HG03095 (cell line): ENCODE results near the gene ZNF337.
"Not testable (repeated sequence)": the region's sequence is repeated elsewhere in the genome, so short reads cannot be mapped to it uniquely, and the experiment has no call there.

ENCODE experiments used
- ATAC-seq: cut with Tn5 transposase; IDR thresholded peaks from one replicate; pipeline ENCODE4 v1.9.1; 2021; ENCODE audit warnings: moderate library complexity; ENCODE audit not compliant: unreplicated experiment

The ZNF337 gene

DNA sequence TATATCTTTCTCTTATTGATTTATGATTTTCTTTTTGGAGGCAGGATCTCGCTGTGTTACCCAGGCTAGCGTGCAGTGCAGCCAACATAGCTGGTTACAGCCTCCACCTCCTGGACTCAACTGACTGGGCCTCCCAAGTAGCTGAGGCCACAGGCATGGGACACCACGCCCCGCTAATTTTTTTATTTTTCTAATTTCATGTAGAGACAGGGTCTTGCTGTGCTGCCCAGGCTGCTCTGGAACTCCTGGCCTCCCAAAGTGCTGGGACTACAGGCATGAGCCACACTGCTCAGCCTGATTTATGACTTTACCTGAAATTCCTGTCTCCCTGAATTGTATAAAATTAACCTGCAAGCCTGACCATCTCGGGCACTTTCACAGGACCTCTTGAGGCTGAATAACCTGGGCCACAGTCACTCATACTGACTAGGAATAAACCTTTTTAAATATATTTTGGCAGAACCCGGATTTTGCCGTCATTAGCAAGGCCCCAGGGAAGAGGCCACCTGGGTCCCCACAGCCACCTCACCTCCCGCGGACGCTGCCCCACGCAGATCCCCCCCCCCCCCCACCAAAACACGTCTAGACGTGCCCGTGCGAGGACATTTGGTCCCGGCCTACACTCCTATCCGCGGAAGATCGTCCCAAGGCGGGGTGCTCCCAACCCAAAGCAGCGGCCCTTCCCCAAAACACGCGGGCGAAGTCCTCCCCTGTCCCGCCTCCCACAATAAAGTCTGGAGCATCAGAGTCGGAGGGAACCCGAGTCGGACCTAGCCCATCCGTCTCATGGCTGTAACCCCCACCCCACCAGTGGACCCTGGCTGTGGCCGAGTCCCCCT is 902 bp downstream of the ZNF337 start:
- no peak for ATAC-seq

DNA sequence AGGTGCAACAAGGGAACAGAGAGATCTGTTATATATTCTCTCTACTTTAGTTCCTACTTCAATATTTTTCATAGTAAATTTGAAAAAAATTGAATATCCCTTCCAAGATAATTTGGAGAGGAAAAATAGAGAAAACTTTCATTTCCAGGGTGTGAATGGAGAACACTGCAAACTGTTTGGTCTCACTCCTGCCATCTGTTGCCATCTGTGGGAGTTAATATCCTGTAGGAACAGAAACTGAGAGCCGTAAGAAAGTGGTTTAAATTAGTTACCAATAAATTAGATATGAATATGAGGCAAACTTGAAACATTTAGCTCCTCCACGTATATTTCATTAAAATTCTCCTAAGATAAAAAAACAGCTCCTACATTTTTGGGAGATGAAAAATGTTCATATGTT is 4.2 kb downstream of the ZNF337 start:
- no peak for ATAC-seq

GRCh38 chr20:25690427-25690826 is 6.2 kb downstream of the ZNF337 start:
- ATAC-seq = no peak

DNA sequence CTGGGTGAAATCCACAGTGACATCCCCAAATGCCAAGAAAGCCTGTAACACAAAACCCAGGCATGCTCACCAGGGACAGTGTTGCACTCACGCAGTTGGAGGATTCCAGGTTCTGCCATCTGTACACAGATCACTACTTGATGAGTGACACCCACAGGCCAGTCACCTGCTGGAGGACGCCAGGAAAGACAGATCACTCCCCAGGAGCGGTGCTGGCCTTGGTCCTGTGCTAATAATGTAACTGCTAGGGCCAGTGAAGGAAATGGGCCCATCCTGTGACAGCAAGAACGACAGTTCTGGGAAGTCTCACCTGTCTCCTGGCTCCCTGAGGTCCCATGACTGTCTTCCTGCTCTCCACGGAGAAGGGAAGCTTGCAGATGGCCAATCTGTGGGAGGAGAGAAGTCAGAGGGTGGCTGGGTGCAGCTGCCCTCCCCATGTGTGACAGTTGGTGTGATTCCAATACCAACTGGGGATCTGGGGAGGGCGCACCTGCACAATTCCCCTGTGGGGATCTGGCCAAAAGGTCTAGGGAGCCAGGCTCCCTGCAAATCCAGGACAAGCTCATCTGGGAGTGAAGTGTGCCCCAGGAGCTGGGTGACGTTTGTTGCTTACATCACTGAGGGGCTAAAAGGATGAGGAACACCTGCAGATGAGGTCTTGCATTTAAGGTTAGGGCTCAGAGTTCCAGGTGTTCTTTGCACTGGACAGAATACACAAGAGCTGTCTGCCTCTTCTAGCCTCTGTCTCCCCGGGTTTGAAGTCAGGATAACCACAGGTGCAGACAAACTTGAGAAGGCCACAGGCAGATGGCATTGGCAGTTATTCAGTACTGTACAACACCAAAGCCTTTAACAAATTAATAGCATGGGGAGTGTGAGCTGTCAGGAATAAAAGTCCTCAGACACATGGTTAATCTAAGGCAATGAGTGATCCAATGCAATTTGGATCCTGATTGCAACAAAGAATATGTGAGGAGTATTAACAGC is 10.3 kb downstream of the ZNF337 start:
- ATAC-seq = peak; percentile 41

- ATAC-seq = peak; percentile 65
Measured at GRCh38 chr20:25685276-25686080, 11.2 kb downstream of the ZNF337 start.

GRCh38 chr20:25683826-25684225 is 12.8 kb downstream of the ZNF337 start:
- ATAC-seq = not testable (repeated sequence)

DNA sequence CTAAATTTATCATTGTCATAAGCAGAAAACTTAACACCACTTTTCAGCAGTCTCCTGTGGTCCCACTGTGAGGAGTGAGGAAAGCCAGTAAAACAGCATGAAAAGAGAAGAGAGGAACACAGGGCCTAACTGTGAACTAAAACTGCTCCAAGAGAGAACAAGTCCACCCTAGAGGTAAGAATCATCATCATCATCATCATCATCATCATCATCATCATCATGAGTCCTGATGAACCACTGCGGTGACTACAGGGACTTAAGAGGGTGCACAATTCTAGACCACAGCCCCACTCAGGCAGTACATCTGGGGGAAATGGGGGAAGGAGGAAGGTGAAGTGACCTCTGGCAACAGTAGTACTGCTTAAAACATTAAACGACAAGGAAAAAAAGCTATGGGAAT is 13.6 kb downstream of the ZNF337 start:
- no peak for ATAC-seq

DNA sequence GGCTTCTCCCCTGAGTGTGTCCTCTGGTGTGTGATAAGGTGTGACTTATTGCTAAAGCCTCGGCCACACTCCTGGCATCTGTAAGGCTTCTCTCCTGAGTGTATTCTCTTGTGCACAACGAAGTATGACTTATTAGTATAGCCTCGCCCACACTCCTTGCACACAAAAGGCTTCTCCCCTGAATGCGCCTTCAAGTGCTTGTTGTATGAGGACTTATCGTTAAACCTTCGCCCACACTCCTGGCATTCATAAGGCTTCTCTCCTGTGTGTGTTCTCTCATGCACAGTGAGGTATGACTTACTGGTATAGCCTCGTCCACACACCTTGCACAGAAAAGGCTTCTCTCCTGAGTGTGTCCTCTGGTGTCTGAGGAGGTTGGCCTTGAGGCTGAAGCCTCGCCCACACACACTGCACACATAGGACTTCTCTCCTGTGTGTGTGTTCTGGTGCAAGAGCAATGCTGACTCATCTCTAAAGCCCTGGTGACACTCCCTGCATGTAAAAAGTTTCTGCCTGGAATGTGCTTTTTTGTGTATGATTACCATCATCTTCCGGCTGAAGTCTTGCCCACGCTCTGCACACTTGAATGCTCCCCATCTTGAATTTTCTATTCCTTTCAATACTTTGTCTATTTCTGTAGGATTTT is 20.4 kb downstream of the ZNF337 start:
- peak; percentile 81 for ATAC-seq

DNA sequence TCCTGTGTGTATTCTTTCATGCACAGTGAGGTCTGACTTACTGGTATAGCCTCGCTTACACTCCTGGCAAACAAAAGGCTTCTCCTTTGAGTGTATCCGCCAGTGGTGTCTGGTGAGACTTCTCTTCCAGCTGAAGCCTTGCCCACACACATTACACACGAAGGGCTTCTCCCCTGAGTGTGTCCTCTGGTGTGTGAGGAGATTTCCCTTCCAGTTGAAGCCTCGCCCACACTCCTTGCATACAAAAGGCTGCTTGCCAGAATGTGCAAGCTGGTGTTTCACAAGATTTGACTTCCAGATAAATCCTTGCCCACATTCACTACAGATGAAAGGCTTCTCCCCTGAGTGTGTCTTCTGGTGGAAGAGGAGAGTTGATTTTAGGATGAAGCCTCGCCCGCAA is 21.5 kb downstream of the ZNF337 start:
- no peak for ATAC-seq

- no peak for ATAC-seq
Measured at GRCh38 chr20:25672659-25673235, 23.9 kb downstream of the ZNF337 start.

- no peak for ATAC-seq
Measured at GRCh38 chr20:25669826-25670422, 26.7 kb downstream of the ZNF337 start.

- ATAC-seq = no peak
Measured at GRCh38 chr20:25668446-25668845, 28.2 kb downstream of the ZNF337 start.

DNA sequence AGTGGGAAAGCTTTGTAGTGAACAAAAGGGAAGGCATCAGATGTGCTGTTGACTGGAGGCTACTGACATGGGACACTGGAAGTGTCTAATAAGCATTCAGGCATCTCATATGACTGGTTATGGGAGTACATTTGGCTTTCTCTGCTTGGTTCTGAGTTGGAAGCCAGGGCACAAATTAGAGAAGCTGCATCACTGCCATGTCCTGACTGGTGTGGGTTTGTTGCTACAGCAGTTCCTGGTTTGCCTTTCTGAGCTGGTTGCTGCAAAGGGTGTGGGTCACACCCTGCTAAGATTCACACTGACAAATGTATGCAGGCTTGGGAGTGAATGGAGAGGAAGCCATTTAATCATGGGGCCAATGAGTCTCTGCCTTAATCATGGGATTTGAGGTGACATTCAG is 36.7 kb downstream of the ZNF337 start:
- ATAC-seq = no peak

GRCh38 chr20:25654487-25654886 is 42.2 kb downstream of the ZNF337 start:
- no peak for ATAC-seq

DNA sequence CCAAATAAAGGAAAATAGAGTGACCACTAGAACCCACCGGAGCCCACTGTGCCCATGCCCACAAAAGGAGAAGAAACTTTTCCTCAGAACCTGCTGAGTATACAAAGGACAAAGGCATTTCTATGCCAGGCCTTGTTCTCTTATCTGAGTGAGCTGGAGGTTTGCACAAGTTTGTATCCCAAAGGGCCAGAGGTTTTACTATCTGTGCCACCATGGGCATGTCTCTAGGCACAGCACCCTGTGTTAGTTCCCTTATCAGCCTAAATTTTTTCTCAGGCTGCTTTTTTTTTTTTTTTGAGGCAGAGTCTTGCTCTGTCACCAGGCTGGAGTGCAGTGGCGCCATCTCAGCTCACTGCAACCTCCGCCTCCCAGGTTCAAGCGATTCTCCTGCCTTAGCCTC is 43.8 kb downstream of the ZNF337 start:
- ATAC-seq = not testable (repeated sequence)

DNA sequence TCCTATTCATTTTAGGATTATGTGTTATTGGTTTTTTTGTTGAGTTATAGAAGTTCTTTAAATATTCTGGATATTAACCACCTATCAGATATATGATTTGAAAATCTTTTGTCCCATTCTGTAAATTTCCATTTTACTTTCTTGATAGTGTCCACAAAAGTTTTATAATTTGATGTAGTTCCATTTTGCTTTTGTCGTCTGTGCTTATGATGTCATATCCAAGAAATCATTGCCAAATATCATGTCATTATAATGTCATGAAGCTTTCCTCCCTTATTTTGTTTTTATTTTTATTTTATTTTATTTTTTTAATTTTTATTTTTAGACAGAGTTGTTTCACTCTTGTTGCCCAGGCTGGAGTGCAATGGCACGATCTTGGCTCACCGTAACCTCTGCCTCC is 51.8 kb downstream of the ZNF337 start:
- no peak for ATAC-seq

DNA sequence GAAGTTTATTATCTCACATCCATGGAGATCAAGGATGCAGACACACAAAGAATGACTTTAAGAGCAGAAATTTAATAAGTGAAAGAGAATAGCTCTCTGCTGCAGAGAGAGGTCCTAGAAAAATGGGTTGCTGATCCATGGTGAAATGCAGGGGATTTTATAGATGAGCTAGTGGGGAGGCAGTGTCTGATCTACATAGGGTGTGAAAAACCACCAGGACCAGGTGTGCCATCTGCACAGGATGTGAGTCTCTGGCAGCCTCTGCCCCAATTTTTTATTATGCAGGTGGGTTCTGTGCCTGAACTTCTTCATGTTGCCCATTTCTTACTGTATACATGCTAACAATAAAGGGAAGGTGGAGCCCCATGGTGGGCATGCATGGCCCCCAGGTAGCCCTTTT is 52.9 kb downstream of the ZNF337 start:
- no peak for ATAC-seq

- ATAC-seq = no peak
Measured at GRCh38 chr20:25637247-25637646, 59.4 kb downstream of the ZNF337 start.

GRCh38 chr20:25632940-25633790 is 63.5 kb downstream of the ZNF337 start:
- ATAC-seq = no peak
